OCI-LY3 (cell line): Measurements from ENCODE around the gene PHF21B.

Experiments used
- EZH2phosphoT487 ChIP-seq: fragments of 200-600 bp; shearing (Covaris generic); IDR thresholded peaks from 2 replicates; pipeline ENCODE4 v1.6.1; 2018; ENCODE audit warnings: antibody characterized with exemption, mixed run types, low read depth
- TF ChIP-seq, protein P1 (sequence below): fragments of 200-600, 300-600 bp; sonication (generic); IDR thresholded peaks from 2 replicates; pipeline ENCODE4 v1.5.1; 2014; ENCODE audit warnings: antibody characterized with exemption, low read length, low read depth

DNA sequence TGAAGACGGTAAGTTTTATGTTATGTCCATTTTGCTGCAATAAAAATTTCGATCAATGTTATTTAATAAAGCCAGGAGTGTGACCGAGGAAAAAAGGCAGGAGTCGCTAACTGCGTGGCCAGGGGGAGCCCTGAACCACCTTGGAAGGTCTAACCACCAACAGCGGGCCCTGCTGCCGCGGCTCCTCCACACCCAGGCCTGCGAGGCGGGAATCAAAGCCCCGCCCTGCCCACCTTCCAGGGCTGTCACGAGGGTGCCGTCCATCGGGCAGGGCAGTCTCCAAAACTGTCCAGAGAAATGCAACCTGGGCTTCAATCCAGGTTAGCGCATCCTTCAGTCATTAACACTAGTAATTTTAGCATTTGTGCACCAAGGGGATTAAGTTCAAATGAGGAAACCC is 19.0 kb downstream of the PHF21B start:
- TF ChIP-seq, protein P1, sequence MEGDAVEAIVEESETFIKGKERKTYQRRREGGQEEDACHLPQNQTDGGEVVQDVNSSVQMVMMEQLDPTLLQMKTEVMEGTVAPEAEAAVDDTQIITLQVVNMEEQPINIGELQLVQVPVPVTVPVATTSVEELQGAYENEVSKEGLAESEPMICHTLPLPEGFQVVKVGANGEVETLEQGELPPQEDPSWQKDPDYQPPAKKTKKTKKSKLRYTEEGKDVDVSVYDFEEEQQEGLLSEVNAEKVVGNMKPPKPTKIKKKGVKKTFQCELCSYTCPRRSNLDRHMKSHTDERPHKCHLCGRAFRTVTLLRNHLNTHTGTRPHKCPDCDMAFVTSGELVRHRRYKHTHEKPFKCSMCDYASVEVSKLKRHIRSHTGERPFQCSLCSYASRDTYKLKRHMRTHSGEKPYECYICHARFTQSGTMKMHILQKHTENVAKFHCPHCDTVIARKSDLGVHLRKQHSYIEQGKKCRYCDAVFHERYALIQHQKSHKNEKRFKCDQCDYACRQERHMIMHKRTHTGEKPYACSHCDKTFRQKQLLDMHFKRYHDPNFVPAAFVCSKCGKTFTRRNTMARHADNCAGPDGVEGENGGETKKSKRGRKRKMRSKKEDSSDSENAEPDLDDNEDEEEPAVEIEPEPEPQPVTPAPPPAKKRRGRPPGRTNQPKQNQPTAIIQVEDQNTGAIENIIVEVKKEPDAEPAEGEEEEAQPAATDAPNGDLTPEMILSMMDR = no peak
- no peak for TF ChIP-seq EZH2phosphoT487
